NB4 (cell line): ENCODE data around the gene RASAL2.

Source experiments
- MYC ChIP-seq: IDR thresholded peaks from 2 replicates; pipeline ENCODE4 v1.6.1; 2011; ENCODE audit warnings: low read depth, low read length
- POLR2A ChIP-seq: IDR thresholded peaks from 2 replicates; pipeline ENCODE4 v1.6.1; 2011; ENCODE audit warnings: mild to moderate bottlenecking; ENCODE audit not compliant: insufficient read length; ENCODE audit errors: extremely low read depth
- TF ChIP-seq, protein P1 (sequence below): IDR thresholded peaks from one replicate; pipeline ENCODE4 v1.5.1; 2012; ENCODE audit warnings: low read depth, low read length
- TF ChIP-seq, protein P2 (sequence below): IDR thresholded peaks from 2 replicates; pipeline ENCODE4 v1.6.1; 2011; ENCODE audit warnings: low read depth, low read length

DNA sequence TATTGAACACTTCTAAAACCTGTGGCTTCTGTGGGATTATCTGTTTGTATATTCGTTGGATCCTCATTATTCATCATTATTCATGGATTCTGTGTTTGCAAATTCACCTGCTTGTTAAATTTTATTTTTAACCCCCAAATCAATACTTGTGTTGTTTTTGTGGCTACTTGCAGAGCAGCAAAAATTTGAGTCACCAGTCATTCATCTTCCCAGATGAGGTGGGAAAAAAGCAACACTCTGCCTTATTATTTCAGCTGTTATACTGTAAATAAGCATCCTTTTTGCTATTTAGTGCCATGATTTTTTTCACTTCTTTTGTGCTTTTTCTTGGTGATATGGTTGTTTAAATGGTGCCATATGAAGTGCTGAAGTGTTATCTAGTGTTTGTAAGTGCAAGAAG, 56.7 kb downstream of the RASAL2 start:
- TF ChIP-seq, protein P1, sequence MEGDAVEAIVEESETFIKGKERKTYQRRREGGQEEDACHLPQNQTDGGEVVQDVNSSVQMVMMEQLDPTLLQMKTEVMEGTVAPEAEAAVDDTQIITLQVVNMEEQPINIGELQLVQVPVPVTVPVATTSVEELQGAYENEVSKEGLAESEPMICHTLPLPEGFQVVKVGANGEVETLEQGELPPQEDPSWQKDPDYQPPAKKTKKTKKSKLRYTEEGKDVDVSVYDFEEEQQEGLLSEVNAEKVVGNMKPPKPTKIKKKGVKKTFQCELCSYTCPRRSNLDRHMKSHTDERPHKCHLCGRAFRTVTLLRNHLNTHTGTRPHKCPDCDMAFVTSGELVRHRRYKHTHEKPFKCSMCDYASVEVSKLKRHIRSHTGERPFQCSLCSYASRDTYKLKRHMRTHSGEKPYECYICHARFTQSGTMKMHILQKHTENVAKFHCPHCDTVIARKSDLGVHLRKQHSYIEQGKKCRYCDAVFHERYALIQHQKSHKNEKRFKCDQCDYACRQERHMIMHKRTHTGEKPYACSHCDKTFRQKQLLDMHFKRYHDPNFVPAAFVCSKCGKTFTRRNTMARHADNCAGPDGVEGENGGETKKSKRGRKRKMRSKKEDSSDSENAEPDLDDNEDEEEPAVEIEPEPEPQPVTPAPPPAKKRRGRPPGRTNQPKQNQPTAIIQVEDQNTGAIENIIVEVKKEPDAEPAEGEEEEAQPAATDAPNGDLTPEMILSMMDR: no peak
- TF ChIP-seq POLR2A: no peak
- TF ChIP-seq, protein P2, sequence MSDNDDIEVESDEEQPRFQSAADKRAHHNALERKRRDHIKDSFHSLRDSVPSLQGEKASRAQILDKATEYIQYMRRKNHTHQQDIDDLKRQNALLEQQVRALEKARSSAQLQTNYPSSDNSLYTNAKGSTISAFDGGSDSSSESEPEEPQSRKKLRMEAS: no peak
- no peak for TF ChIP-seq MYC
